CD14-positive monocyte (primary cell): ENCODE data around the gene PSTPIP1. TPM values are rescaled to one million over a fixed set of nuclear protein-coding genes. Genes with fewer than 3 reads are reported as not detected.

Source experiments
- DNase-seq, 3 donors: peaks; one replicate each; pipeline ENCODE4 v3.0.0-alpha.2; 2011 to 2022
- H2AFZ ChIP-seq: 2 replicates; pipeline ENCODE4 v1.6.0; 2012; ENCODE audit warnings: mild to moderate bottlenecking, low read depth, low read length, inconsistent platforms; ENCODE audit not compliant: insufficient read depth, poor library complexity, severe bottlenecking
- H3K27ac ChIP-seq, 2 donors: 1 replicate in 1 of 2; 2 replicates in 1 of 2; pipeline ENCODE4 v1.5.1; 2012 to 2013; ENCODE audit warnings: low read length in 2 of 2, control low read depth in 1 of 2, inconsistent platforms in 1 of 2, low read depth in 1 of 2, mild to moderate bottlenecking in 1 of 2
- H3K27me3 ChIP-seq, 2 donors: one replicate each; pipeline versions ENCODE4 v1.6.0 to v1.6.1; 2011 to 2013; ENCODE audit warnings: low read length in 2 of 2; ENCODE audit not compliant: control insufficient read depth in 2 of 2, insufficient read depth in 2 of 2
- H3K36me3 ChIP-seq, 2 donors: replicated peaks in 1 of 2; 1 replicate in 1 of 2; 2 replicates in 1 of 2; pipeline versions ENCODE4 v1.5.1 to v1.6.1; 2012 to 2013; ENCODE audit warnings: low read length in 2 of 2, control low read depth in 1 of 2, inconsistent platforms in 1 of 2, mild to moderate bottlenecking in 1 of 2; ENCODE audit not compliant: insufficient read depth in 2 of 2, control insufficient read depth in 1 of 2
- H3K4me1 ChIP-seq, 2 donors: 1 replicate in 1 of 2; 2 replicates in 1 of 2; pipeline versions ENCODE4 v1.5.1 to v1.6.1; 2012 to 2013; ENCODE audit warnings: low read length in 2 of 2, control low read depth in 1 of 2, inconsistent platforms in 1 of 2, mild to moderate bottlenecking in 1 of 2, moderate library complexity in 1 of 2; ENCODE audit not compliant: insufficient read depth in 2 of 2, control insufficient read depth in 1 of 2
- H3K4me2 ChIP-seq: replicated peaks from 2 replicates; pipeline ENCODE3; 2012; ENCODE audit warnings: low read length, moderate library complexity, mild to moderate bottlenecking; ENCODE audit not compliant: poor library complexity, severe bottlenecking; ENCODE audit errors: extremely low read depth
- H3K4me3 ChIP-seq, 3 experiments: fragments of 200-600 bp in 1 of 3; sonication (generic) in 1 of 3; replicated peaks in 1 of 3; 1 replicate in 2 of 3; 2 replicates in 1 of 3; pipeline ENCODE4 v1.5.1; 2011 to 2013; ENCODE audit warnings: low read length in 3 of 3, mild to moderate bottlenecking in 3 of 3, control low read depth in 2 of 3, low read depth in 2 of 3, inconsistent platforms in 1 of 3, moderate library complexity in 1 of 3
- H3K79me2 ChIP-seq: 2 replicates; pipeline ENCODE4 v1.6.0; 2012; ENCODE audit warnings: mild to moderate bottlenecking, control low read depth, inconsistent platforms, low read length, moderate library complexity; ENCODE audit not compliant: insufficient read depth
- H3K9ac ChIP-seq: 2 replicates; pipeline ENCODE4 v1.6.0; 2017; ENCODE audit warnings: low read length, mild to moderate bottlenecking; ENCODE audit not compliant: insufficient read depth, poor library complexity, severe bottlenecking
- H3K9me3 ChIP-seq, 2 donors: replicated peaks in 1 of 2; 1 replicate in 1 of 2; 2 replicates in 1 of 2; pipeline versions ENCODE4 v1.5.1 to v1.6.1; 2012 to 2013; ENCODE audit warnings: low read length in 2 of 2, control low read depth in 1 of 2; ENCODE audit not compliant: control insufficient read depth in 1 of 2, insufficient read depth in 1 of 2
- H4K20me1 ChIP-seq: 2 replicates; pipeline ENCODE4 v1.6.0; 2012; ENCODE audit warnings: mild to moderate bottlenecking, low read length, control low read depth, moderate library complexity; ENCODE audit not compliant: insufficient read depth
- H3K27ac Mint-ChIP-seq, 7 donors: one replicate each; pipeline ENCODE4 v1.8.0; 2020; ENCODE audit warnings: mild to moderate bottlenecking in 7 of 7, mixed read lengths in 7 of 7, moderate library complexity in 6 of 7, inconsistent platforms in 2 of 7
- H3K27me3 Mint-ChIP-seq, 3 donors: one replicate each; pipeline ENCODE4 v1.8.0; 2021 to 2022; ENCODE audit warnings: low read depth in 3 of 3, mild to moderate bottlenecking in 3 of 3, mixed read lengths in 3 of 3, moderate library complexity in 3 of 3, inconsistent platforms in 1 of 3
- H3K36me3 Mint-ChIP-seq, 2 donors: one replicate each; pipeline ENCODE4 v1.8.0; 2020; ENCODE audit warnings: mixed read lengths in 2 of 2, inconsistent platforms in 1 of 2, mild to moderate bottlenecking in 1 of 2
- H3K4me1 Mint-ChIP-seq: one replicate; pipeline ENCODE4 v1.8.0; 2020; ENCODE audit warnings: mild to moderate bottlenecking, mixed read lengths
- H3K4me3 Mint-ChIP-seq, 2 donors: one replicate each; pipeline ENCODE4 v1.8.0; 2020; ENCODE audit warnings: mild to moderate bottlenecking in 2 of 2, mixed read lengths in 2 of 2, moderate library complexity in 1 of 2
- H3K9me3 Mint-ChIP-seq, 7 donors: one replicate each; pipeline ENCODE4 v1.8.0; 2020 to 2022; ENCODE audit warnings: mixed read lengths in 7 of 7, mild to moderate bottlenecking in 6 of 7, moderate library complexity in 6 of 7, inconsistent platforms in 2 of 7
- WGBS: methylation state at CpG from one replicate; pipeline ENCODE4 v1.1.5; 2013; ENCODE audit warnings: missing lambda C conversion rate; ENCODE audit not compliant: insufficient coverage; 5-methylcytosine and 5-hydroxymethylcytosine counted together
- intact Hi-C, 2 donors: fragments of 100-400 bp; cut with micrococcal nuclease; formaldehyde crosslinking; loops; one replicate each; pipeline versions ENCODE4 v1.15.0 to v1.15.1; 2023
- polyA plus RNA-seq, 3 donors: library from polyadenylated mRNA; depleted of rRNA in 1 of 3; unstranded in 2 of 3; stranded (reverse) in 1 of 3; fragments of 300-500 nt in 2 of 3; fragments of >200 nt in 1 of 3; fragmentation: Illumina TruSeq in 2 of 3; gene quantifications; 1 replicate in 2 of 3; 2 replicates in 1 of 3; pipeline ENCODE4 v1.2.3, GENCODE V29; 2012 to 2021
- TF ChIP-seq, protein P1 (sequence below): fragments of 200-600 bp; IDR thresholded peaks from one replicate; pipeline ENCODE4 v1.8.0; 2022; ENCODE audit warnings: antibody characterized with exemption, mild to moderate bottlenecking

Gene PSTPIP1
- polyA plus RNA-seq, 3 donors, result 85.9 to 183 (median 86.8) TPM

DNA sequence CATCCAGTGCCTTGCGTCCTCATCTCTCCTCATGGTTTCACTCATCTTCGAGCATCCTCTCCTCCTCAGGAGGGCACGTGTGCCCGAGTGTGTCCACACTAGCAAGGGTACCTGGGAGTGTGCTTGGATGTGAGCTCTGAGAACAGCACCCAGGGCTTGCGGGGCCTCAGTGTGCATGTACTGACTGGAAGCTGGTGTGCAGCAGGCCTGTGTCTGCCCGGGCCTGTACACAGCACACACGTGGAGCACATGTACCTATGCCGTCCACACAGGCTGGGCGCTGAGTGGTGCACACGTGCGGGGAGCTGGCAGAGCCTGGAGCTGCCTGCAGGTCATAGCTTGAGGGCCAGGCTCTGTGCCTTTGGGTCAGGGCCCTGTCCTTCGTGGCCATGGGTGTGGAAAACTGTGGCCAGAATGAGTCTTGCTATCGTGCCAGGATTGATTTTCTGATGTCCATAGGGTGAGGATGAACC lies 41.1 kb downstream of the PSTPIP1 start:
- intact Hi-C loops, result no loop called here
- H3K36me3 ChIP-seq, result peaks cover 68 to 73% of the 10 kb centered on the region in 2 donors
- peak overlapping the region; percentile 8 to 60 for H3K27ac ChIP-seq
- Mint-ChIP-seq H3K4me3 (no peak overlapping the region), H3K27me3 (peaks cover 0 to 3% (median 1%) of the 10 kb centered on the region in 3 donors), H3K4me1 (no peaks in the 10 kb centered on the region), H3K9me3 (peaks cover 0 to 57% (median 25%) of the 10 kb centered on the region in 7 donors), H3K27ac (peak overlapping the region in 4 of 7 donors; percentile 66 to 85 (median 75)), H3K36me3 (peaks cover 51 to 70% of the 10 kb centered on the region in 2 donors)
- H3K4me3 ChIP-seq, result no peak overlapping the region
- peaks cover 74% of the 10 kb centered on the region for H4K20me1 ChIP-seq
- no peak overlapping the region for H2AFZ ChIP-seq
- H3K27me3 ChIP-seq, result no peaks in the 10 kb centered on the region
- H3K4me2 ChIP-seq, result no peak overlapping the region
- H3K9ac ChIP-seq, result no peak overlapping the region
- TF ChIP-seq, protein P1, sequence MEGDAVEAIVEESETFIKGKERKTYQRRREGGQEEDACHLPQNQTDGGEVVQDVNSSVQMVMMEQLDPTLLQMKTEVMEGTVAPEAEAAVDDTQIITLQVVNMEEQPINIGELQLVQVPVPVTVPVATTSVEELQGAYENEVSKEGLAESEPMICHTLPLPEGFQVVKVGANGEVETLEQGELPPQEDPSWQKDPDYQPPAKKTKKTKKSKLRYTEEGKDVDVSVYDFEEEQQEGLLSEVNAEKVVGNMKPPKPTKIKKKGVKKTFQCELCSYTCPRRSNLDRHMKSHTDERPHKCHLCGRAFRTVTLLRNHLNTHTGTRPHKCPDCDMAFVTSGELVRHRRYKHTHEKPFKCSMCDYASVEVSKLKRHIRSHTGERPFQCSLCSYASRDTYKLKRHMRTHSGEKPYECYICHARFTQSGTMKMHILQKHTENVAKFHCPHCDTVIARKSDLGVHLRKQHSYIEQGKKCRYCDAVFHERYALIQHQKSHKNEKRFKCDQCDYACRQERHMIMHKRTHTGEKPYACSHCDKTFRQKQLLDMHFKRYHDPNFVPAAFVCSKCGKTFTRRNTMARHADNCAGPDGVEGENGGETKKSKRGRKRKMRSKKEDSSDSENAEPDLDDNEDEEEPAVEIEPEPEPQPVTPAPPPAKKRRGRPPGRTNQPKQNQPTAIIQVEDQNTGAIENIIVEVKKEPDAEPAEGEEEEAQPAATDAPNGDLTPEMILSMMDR, result no peak
- H3K79me2 ChIP-seq, result peaks cover 6% of the 10 kb centered on the region
- peak in 1 of 3 donors; percentile 3 for DNase-seq
- peaks cover 9 to 48% of the 10 kb centered on the region in 2 donors for H3K9me3 ChIP-seq
- over 99% methylated on average over 10 of the region's 13 CpGs for WGBS
- no peaks in the 10 kb centered on the region for H3K4me1 ChIP-seq

DNA sequence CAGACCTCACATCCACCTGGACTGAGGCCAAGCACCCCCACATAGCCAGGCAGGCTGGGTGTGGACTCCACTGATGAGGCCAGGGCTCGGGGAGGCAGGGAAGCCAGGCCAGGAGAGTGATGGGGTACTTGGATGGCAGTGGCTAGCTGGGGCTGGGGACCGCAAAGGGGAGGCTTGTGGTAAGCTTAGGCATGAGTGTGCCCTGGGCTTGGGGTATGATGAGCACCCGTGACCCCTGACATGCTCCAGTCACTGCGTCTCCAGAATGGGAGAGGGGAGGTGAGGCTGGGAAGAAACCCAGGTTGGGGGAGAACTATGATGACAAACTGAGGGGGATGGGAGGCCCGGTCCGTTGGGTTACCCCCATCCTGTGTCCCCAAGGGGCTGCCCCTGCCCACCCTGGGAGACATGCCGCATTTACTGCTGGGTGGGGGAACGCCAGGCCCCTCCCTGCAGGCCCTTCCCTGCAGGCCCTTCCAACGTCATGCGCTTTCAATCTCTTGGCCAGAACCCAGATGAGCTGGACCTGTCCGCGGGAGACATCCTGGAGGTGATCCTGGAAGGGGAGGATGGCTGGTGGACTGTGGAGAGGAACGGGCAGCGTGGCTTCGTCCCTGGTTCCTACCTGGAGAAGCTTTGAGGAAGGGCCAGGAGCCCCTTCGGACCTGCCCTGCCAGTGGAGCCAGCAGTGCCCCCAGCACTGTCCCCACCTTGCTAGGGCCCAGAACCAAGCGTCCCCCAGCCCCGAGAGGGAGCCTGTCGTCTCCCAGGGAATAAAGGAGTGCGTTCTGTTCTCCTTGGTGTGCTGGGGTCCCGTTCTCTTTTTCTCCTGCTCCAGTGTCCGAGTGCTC lies 41.8 kb downstream of the PSTPIP1 start:
- intact Hi-C loops, result no loop called here
- H3K36me3 Mint-ChIP-seq, result peaks cover 45 to 65% of the 10 kb centered on the region in 2 donors
- H3K9me3 Mint-ChIP-seq, result peaks cover 0 to 60% (median 27%) of the 10 kb centered on the region in 7 donors
- H3K27ac ChIP-seq, result peak overlapping the region; percentile 8 to 60
- no peak for DNase-seq
- H3K4me2 ChIP-seq, result no peak overlapping the region
- peaks cover 9 to 48% of the 10 kb centered on the region in 2 donors for H3K9me3 ChIP-seq
- TF ChIP-seq, protein P1, result no peak
- 95% methylated on average over 16 of the region's 22 CpGs for WGBS
- H4K20me1 ChIP-seq, result peaks cover 70% of the 10 kb centered on the region
- H3K27ac Mint-ChIP-seq, result peak overlapping the region in 6 of 7 donors; percentile 24 to 80 (median 69)
- no peak overlapping the region for H2AFZ ChIP-seq
- H3K27me3 ChIP-seq, result no peaks in the 10 kb centered on the region
- peaks cover 6% of the 10 kb centered on the region for H3K79me2 ChIP-seq
- no peak overlapping the region for H3K4me3 Mint-ChIP-seq
- H3K27me3 Mint-ChIP-seq, result peaks cover 0 to 3% (median 1%) of the 10 kb centered on the region in 3 donors
- no peaks in the 10 kb centered on the region for H3K4me1 Mint-ChIP-seq
- no peak overlapping the region for H3K4me3 ChIP-seq
- no peak overlapping the region for H3K9ac ChIP-seq
- H3K4me1 ChIP-seq, result no peaks in the 10 kb centered on the region
- peaks cover 61 to 66% of the 10 kb centered on the region in 2 donors for H3K36me3 ChIP-seq
